ENCODE results near the gene ZNF407. TPM values are rescaled to one million over a fixed set of nuclear protein-coding genes. Genes with fewer than 3 reads are reported as not detected.

Gene ZNF407
- total and polyA plus RNA-seq, 11 donors, result 3.8 to 14.7 (median 11.5) TPM

GRCh38 chr18:74937291-74937690 is 339.6 kb downstream of the ZNF407 start:
- TF ChIP-seq, protein P1, sequence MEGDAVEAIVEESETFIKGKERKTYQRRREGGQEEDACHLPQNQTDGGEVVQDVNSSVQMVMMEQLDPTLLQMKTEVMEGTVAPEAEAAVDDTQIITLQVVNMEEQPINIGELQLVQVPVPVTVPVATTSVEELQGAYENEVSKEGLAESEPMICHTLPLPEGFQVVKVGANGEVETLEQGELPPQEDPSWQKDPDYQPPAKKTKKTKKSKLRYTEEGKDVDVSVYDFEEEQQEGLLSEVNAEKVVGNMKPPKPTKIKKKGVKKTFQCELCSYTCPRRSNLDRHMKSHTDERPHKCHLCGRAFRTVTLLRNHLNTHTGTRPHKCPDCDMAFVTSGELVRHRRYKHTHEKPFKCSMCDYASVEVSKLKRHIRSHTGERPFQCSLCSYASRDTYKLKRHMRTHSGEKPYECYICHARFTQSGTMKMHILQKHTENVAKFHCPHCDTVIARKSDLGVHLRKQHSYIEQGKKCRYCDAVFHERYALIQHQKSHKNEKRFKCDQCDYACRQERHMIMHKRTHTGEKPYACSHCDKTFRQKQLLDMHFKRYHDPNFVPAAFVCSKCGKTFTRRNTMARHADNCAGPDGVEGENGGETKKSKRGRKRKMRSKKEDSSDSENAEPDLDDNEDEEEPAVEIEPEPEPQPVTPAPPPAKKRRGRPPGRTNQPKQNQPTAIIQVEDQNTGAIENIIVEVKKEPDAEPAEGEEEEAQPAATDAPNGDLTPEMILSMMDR (IDR thresholded peaks at IDR 0.05), result no peak
- TF ChIP-seq POLR2A (IDR thresholded peaks at IDR 0.05), result no peak
- ATAC-seq, result no peak
- WGBS, 4 donors, result 93 to 97% (median 95%) methylated on average over 1 of the region's 1 CpG

GRCh38 chr18:74940856-74941255 is 343.2 kb downstream of the ZNF407 start:
- Histone ChIP-seq H3K36me3 (no peaks in the 10 kb centered on the region), H3K27ac (no peak overlapping the region), H3K27me3 (no peaks in the 10 kb centered on the region), H3K9me3 (no peaks in the 10 kb centered on the region), H3K4me1 (no peaks in the 10 kb centered on the region), H3K4me3 (no peak overlapping the region)
- DNase-seq, result no peak
- ATAC-seq, result no peak
- intact Hi-C loops (cut with DNase I), result no loop called here
- no peak for TF ChIP-seq POLR2A (IDR thresholded peaks at IDR 0.05)
- TF ChIP-seq, protein P1 (IDR thresholded peaks at IDR 0.05), result no peak
- 86 to 96% (median 95%) methylated on average over 5 of the region's 5 CpGs for WGBS, 4 donors

More at GRCh38 chr18:74937291-74937690, 339.6 kb downstream of the ZNF407 start:
- intact Hi-C loops (cut with DNase I), result no loop called here
- Histone ChIP-seq H3K36me3 (peaks cover 0 to 7% (median 0%) of the 10 kb centered on the region in 9 donors), H3K9me3 (no peaks in the 10 kb centered on the region), H3K27me3 (no peaks in the 10 kb centered on the region), H3K4me1 (no peaks in the 10 kb centered on the region), H3K27ac (no peak overlapping the region), H3K4me3 (no peak overlapping the region)
- DNase-seq, result no peak

DNA sequence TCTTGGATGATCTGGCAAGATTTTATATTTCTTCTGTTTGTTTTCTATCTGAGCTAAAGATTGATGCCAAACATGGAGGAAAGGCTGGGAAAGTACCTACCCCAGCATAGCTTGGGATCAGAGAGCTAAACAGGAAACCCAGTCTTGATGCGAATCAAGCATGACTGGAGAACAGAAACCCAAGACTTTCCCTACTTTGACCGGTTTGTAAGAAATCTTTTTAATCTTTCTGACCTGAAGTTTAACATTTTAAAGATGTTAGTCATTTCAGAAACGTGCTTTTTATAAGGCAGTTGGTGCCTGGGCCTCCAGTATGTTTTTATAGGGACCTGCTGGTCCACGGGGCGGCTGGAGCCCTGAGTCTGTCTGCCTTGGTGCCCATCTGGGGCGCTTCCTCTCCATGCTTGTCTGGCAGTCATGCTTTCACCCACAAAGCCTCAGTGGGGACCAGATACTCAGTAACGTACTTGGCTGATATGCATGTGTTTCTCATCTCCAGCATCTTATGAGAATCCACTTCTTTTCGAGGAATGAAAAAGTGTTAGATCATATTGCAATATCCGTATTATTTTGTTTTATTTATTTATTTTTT is 344.7 kb downstream of the ZNF407 start:
- no peak for ATAC-seq

DNA sequence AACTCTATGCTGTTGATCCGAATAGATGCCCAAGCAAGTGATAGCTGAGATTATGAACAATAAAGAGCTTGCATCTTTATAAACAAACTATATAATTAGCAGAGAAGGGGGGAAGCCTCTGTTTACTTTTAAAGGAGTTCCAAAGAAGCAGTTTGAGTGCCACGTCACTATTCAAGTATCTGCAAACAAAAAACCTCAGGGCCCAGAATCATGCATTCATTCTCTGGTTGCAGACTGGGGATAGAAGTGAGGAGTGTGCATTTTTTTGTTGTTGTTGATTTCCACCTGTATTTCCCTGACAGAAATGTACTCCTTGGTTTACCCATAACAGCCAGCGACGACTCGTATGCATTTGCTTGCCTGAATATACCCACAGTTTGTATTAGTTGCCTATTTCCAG is 347.0 kb downstream of the ZNF407 start:
- TF ChIP-seq, protein P1 (IDR thresholded peaks at IDR 0.05), result no peak
- TF ChIP-seq POLR2A (IDR thresholded peaks at IDR 0.05), result no peak
- H3K27ac ChIP-seq, result no peak overlapping the region
- no peaks in the 10 kb centered on the region for H3K36me3 ChIP-seq
- H3K27me3 ChIP-seq, result no peaks in the 10 kb centered on the region
- DNase-seq, result no peak
- H3K4me3 ChIP-seq, result no peak overlapping the region
- intact Hi-C loops (cut with DNase I), result no loop called here
- peaks cover 0 to 6% (median 0%) of the 10 kb centered on the region in 12 donors for H3K4me1 ChIP-seq
- no peaks in the 10 kb centered on the region for H3K9me3 ChIP-seq
- WGBS, 4 donors, result 92 to 96% (median 95%) methylated on average over 5 of the region's 5 CpGs
- ATAC-seq, result no peak

More for the DNA sequence above, 344.7 kb downstream of the ZNF407 start:
- no peak overlapping the region for H3K4me3 ChIP-seq
- intact Hi-C loops (cut with DNase I), result no loop called here
- no peak for DNase-seq
- H3K27ac ChIP-seq, result no peak overlapping the region
- no peaks in the 10 kb centered on the region for H3K9me3 ChIP-seq
- no peaks in the 10 kb centered on the region for H3K36me3 ChIP-seq
- WGBS, 4 donors, result 91 to 94% (median 91%) methylated on average over 9 of the region's 9 CpGs
- H3K4me1 ChIP-seq, result no peaks in the 10 kb centered on the region
- no peaks in the 10 kb centered on the region for H3K27me3 ChIP-seq
- TF ChIP-seq, protein P1 (IDR thresholded peaks at IDR 0.05), result no peak
- TF ChIP-seq POLR2A (IDR thresholded peaks at IDR 0.05), result no peak

All from heart left ventricle (tissue), 16 donors.